ENCODE data around the gene PSTPIP2. TPM values are rescaled to one million over a fixed set of nuclear protein-coding genes. Genes with fewer than 3 reads are reported as not detected.

PSTPIP2 gene
- total RNA-seq, 1 experiment from 2014 or later, result 3.3 TPM

- no CpG with 5 or more reads among the region's 4 CpGs for WGBS (ENCODE audit: extremely low coverage, insufficient read length, low lambda C conversion rate)
- no peak for TF ChIP-seq CTCF (conservative IDR thresholded peaks at IDR 0.05)
These were observed 16.2 kb downstream of the PSTPIP2 start for GRCh38 chr18:46055838-46056230.

More at GRCh38 chr18:46055838-46056230, 16.2 kb downstream of the PSTPIP2 start:
- Histone ChIP-seq H2BK12ac (ENCODE audit: insufficient read length, low read depth, low read length) (no peak overlapping the region), H4K8ac (replicated peaks; ENCODE audit: insufficient read length, low read depth, low read length) (no peak overlapping the region), H3K9me3 (ENCODE audit: control insufficient read depth, low read depth, low read length) (no peaks in the 10 kb centered on the region), H4K91ac (ENCODE audit: insufficient read length, low read depth, low read length) (no peak overlapping the region), H3K79me1 (ENCODE audit: insufficient read depth, low read depth, low read length, poor library complexity, severe bottlenecking) (no peaks in the 10 kb centered on the region), H3K27me3 (ENCODE audit: insufficient read depth, low read length) (no peaks in the 10 kb centered on the region), H2BK15ac (ENCODE audit: low read depth, low read length) (no peak overlapping the region), H2BK20ac (ENCODE audit: low read depth, low read length, poor library complexity, severe bottlenecking) (no peak overlapping the region), H2BK5ac (ENCODE audit: insufficient read length, low read length) (no peak overlapping the region), H3K9ac (ENCODE audit: extremely low read depth, insufficient read length, low read length) (no peak overlapping the region), H4K5ac (ENCODE audit: insufficient read length, low read depth, low read length) (no peak overlapping the region), H3K4ac (ENCODE audit: low read depth, low read length) (no peak overlapping the region), H3T11ph (ENCODE audit: low read length) (no peak overlapping the region), H3K27ac (ENCODE audit: insufficient read length, low read depth, low read length) (no peak overlapping the region), H3K23me2 (ENCODE audit: insufficient read length, low read depth, low read length, poor library complexity, severe bottlenecking) (no peaks in the 10 kb centered on the region), H3K23ac (ENCODE audit: insufficient read length, low read depth, low read length) (no peak overlapping the region), H3K56ac (ENCODE audit: insufficient read length, low read depth, low read length) (no peak overlapping the region), H4K20me1 (ENCODE audit: control insufficient read depth, insufficient read depth, insufficient read length) (no peaks in the 10 kb centered on the region), H2AK5ac (ENCODE audit: insufficient read length, low read length) (no peak overlapping the region), H3K79me2 (ENCODE audit: insufficient read depth, low read length) (no peaks in the 10 kb centered on the region), H3K14ac (ENCODE audit: insufficient read depth, low read length) (no peak overlapping the region), H2AFZ (ENCODE audit: low read length) (no peak overlapping the region), H3K4me1 (ENCODE audit: insufficient read depth, low read length) (no peaks in the 10 kb centered on the region), H2BK120ac (ENCODE audit: low read depth, low read length, poor library complexity, severe bottlenecking) (no peak overlapping the region), H3K4me2 (ENCODE audit: insufficient read depth, insufficient read length, low read length) (no peak overlapping the region), H3K18ac (ENCODE audit: insufficient read length, low read depth, low read length) (no peak overlapping the region)
- H3K27ac Mint-ChIP-seq, result no peak overlapping the region
- no peaks in the 10 kb centered on the region for H3K36me3 Mint-ChIP-seq (ENCODE audit: insufficient read depth in 1 of 3, low read depth in 3 of 3)
- H3K27me3 Mint-ChIP-seq (ENCODE audit: low read depth), result peaks cover 1% of the 10 kb centered on the region
- DNase-seq, result no peak
- H3K4me1 Mint-ChIP-seq, result no peaks in the 10 kb centered on the region
- H3K4me3 Mint-ChIP-seq, result no peak overlapping the region
- H3K9me3 Mint-ChIP-seq, result no peaks in the 10 kb centered on the region
